NCI-H1694 treated with DMSO at 0.1 percent for 48 hours (cell line): ENCODE data around the gene BEGAIN.
"Not testable (repeated sequence)": the region's sequence is repeated elsewhere in the genome, so short reads cannot be mapped to it uniquely, and the experiment has no call there.

ENCODE experiments used
- DNase-seq: peaks from one replicate; lab custom pipeline; 2025; lab: John Stamatoyannopoulos, UW

Gene BEGAIN

GRCh38 chr14:100506053-100506452 is 81.2 kb downstream of the BEGAIN start:
- not testable (repeated sequence) for DNase-seq

- DNase-seq = no peak
These were observed 82.7 kb downstream of the BEGAIN start for GRCh38 chr14:100504372-100505078.

GRCh38 chr14:100503251-100503650 is 84.0 kb downstream of the BEGAIN start:
- DNase-seq = no peak

- no peak for DNase-seq
These were observed 84.5 kb downstream of the BEGAIN start for GRCh38 chr14:100502622-100503220.

DNA sequence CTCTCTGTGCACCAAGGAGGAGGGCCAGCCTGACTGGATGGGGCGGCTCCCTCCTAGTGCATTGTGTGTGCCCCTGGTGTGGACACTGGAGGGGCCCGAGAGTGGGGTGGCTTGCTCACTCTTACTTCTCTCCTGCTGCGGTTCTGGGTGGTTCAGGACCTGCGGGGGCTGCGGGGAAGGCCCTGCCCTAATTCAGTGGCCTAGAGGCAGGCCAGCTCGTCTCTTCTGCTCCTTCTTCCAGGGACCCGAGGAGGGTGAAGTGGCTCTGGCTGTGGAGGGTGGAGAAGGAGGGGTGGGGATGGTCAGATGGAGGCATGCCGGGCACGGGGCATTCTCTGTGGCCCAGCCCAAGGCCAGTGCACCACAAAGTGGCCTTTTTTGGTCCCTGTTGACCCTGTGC is 87.1 kb downstream of the BEGAIN start:
- DNase-seq = no peak

DNA sequence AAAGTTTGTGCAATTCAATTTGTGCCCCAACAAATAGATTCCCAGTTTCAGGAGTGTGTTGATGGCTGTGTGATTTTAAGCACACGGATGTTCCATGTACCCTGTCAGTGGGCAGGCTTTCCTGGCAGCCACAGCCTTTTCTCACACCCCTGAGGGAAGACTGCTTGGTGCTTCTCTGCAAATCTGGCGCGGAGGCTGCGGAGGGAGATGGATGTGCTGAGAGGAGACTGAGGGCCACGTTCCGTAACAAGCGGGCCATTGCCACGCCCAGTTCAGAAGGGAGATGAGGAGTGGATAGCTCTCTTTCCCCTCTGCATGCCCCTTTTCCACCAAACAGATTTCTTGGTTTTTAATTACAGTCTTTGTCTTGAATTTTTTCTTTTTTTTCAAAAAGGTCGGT is 89.1 kb downstream of the BEGAIN start:
- DNase-seq = peak; percentile 68

GRCh38 chr14:100495917-100496316 is 91.3 kb downstream of the BEGAIN start:
- no peak for DNase-seq

- DNase-seq = no peak
These were observed 92.6 kb downstream of the BEGAIN start for GRCh38 chr14:100494645-100495044.

DNA sequence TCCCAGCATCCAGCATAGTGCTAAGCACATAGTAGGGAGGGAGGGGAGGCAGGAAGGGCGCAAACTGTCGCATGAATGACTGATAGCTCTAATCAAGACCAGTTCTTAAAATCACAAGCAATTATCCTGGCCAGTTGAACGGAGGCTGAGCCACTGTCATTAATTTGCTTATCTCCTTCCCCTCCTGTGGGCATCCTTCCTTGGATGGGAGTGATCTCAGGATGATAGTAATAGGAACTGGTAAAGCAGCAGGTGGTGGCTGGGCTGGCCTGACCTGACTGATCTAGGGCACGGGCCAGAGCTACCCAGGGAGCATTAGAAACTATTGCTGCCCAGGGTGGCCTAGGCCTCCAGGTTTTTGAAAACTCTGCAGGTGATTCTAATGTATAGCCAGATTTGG is 97.0 kb downstream of the BEGAIN start:
- DNase-seq = no peak

DNA sequence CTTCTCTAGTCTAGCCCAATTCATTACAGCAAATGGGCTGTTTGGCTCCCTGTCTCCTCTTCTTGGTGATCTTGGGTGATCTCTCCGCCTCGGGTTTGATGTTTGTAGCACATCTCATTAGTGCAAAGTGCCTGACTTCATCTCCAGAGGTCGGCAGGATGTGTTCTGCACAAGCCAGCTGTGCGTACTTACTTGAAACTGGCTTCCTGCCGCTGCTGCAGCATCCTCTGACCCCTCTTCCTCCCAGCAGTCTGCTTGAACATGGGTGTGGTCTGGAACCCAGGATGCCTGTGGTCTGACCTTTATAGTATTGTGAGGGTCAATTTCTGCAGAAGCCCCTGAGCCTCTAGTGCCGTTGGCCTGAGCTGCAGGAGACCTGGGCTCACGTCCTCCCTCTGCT is 99.2 kb downstream of the BEGAIN start:
- no peak for DNase-seq

GRCh38 chr14:100487304-100487703 is 99.9 kb downstream of the BEGAIN start:
- no peak for DNase-seq
